NCI-H2171 treated with DMSO at 0.1 percent for 48 hours (cell line): ENCODE results near the gene BMP15.

Experiments used
- DNase-seq: peaks from one replicate; lab custom pipeline; 2025; lab: John Stamatoyannopoulos, UW

Gene BMP15

DNA sequence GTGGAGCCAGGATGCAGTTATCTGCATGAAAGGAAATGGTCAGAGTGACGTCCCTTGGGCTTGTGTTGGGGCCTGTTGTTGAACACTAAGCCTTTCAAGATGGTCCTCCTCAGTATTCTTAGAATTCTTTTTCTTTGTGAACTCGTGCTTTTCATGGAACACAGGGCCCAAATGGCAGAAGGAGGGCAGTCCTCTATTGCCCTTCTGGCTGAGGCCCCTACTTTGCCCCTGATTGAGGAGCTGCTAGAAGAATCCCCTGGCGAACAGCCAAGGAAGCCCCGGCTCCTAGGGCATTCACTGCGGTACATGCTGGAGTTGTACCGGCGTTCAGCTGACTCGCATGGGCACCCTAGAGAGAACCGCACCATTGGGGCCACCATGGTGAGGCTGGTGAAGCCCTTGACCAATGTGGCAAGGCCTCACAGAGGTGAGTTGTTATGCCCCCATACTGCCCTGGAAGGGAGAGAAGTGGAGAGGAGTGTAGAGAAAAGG, at the start of gene BMP15:
TSS of gene BMP15 (plus strand) at position 51 of the 492 bp plus-strand sequence. CDS start at position 100, 49 bp downstream.
- no peak for DNase-seq

DNA sequence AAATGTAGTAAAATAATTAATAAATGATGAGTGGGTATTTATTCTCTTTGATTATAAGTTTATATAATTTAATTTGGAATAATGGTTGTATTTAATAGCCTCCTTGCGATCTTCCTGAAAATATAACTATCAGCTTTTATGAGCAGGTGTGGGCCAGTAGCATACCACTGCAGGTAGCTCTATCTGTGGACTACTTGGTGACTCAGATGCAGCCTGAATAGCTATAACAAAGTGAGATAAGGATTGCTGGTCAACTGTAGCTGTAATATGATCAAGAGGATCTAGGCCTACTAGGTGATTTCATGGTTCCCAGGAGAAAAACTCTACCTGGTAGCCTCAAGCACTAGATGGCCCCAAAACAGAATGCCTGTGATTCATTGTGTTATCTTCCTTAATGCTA, 47.1 kb upstream of the BMP15 start:
- DNase-seq = no peak

DNA sequence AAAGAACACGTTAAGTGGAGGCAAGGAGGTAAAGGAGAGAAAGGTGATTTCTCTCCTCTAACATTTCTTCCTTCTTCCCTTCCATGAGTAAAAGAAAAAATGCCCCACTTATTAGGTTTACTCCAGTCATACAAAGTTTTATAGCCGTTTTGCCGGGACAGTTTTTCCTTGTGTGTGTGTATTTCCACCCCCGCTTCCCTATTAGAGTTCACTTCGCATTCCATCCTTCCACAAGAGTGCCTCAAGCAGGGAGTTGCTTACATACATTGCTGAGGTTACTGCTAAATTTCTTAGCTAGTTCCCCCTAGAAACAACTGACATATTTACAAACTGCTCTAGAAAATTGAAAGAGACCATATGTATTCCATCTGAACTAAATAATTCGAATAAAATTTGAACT, 45.2 kb upstream of the BMP15 start:
- no peak for DNase-seq

DNA sequence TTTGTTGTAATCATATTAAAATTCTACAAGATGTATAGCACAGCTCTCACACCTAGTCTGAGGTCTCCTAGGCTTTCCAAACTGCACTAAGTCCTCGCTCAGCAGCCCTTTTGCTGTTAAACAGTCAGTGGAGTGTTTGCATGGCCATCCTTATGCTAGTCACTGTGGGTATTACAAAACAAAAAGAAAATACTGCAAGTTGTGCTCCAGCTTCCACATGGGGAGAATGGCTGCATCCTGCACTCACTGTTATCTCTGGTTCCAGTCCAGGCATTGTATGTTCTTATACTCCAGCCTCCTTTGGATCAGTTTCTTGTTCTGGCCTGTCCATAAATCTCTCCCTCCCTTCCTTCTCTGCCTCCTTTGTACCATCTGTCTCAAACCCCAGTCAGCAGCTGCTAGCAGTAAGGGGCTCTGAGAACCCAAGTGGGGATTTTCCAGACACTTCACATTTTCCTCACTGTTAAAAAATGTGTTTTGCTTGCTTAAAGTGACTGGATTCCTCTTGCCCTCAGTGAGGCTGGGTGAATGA, 38.5 kb upstream of the BMP15 start:
- no peak for DNase-seq

DNA sequence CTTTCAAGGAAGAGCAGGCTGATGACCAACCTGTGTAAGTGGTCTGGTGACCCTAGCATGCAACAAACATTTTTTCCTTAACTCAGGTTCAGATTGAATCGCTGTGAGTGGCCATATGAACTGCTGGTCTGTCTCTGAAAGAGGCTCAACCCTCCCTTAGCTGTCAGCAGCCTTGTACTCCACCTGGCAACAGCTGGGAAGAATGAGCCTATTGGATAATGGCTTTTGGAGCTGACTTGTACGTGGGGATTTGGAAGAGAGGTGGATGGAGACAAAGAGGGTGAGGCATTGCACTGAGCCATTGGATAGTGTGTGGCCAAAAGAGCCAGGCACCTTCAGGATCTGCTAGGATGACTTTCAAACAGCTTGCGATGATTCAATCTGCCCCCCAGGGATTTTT, 35.7 kb upstream of the BMP15 start:
- DNase-seq = no peak

DNA sequence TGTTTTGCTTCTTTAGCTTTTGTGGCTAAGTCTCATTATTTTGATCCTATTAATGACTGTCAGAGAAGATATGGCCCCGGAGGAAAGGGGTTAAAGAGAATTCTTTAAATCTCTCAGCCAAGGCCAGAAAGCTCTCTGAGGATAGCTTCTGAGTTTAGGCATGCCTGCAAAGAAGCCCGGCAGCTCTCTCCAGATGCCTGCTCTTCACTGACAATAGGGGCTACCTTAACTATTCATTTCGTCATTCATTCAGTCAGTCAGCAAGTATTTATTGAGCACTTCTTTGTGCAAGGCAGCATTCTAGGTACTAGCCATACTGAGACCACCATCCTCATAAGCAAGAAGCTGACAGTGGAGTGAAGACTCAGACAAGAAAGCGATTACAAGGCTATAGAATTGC, 34.0 kb upstream of the BMP15 start:
- no peak for DNase-seq

DNA sequence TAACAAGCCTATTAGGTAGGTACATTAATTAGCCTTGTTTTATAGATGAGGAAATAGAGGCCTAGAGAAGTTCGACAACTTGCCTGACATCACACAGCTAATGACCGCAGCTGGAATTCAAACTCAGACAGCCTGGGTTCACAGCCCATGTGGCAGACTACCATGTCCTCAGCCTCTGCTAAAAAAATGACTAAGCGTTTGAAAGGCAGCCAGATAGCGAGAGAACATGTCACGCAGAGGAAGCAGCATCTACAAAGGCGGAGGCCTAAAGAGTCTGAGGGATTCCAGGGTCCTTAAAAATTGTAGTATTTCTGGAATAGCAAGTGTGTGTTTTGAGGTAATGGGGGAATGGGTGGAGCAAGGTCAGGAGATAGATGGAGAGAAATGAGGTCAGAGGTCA, 33.2 kb upstream of the BMP15 start:
- no peak for DNase-seq

DNA sequence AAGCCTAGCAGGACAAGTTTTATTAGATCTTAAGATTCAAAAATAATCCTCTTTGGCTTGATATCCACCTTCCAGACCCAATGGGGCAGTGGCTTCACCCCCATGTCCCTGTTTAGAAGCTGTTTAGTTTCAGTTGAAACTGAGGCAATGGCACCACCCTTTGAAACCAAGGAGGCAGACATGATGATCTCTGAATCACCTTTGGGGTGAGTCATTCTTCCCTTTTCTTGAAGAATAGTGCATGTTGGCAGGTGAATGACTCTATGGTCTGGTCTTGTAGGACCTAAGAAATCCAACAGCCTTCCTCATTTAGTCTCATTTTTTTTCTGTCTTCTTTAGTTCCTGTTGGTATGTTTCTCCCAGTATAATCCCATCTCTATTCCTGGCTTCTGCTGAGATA, 29.5 kb upstream of the BMP15 start:
- no peak for DNase-seq

DNA sequence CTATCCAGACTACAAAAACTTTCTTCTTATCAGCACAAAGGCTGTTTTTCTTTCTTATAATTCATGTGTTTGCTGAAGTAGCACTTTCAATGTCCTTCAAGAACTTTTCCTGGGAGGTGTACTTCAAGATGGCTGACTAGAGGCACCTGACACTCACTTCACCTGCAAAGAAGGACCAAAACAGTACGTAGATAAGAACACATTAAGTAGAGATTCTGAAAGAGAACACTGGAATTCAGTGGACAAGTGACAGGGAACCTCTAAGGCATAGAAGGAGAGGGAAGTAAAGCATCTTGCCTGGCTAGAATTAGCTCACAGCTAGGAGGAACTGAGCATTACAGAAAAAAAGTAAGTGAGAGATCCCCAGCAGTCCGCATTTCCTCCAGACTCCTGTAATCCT, 21.7 kb upstream of the BMP15 start:
- no peak for DNase-seq

DNA sequence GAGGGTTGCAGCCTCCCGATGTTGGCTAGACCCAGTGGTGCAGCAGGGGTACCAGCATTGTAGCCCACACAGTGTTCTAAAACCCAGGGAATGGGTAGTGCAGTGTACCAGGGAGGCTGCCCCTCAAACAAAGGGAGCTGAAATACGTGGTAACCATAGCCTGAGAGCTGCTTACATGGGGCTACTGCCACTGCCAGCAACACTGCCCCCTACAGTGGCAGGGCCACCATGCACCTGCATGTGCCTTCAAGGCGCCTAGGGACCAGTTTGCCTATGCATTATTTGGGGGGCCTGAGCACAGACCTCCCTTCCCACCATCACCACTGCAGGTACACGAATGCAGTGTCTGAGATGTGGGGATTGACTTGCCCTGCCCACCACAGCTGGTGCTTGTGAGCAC, 21.0 kb upstream of the BMP15 start:
- no peak for DNase-seq

DNA sequence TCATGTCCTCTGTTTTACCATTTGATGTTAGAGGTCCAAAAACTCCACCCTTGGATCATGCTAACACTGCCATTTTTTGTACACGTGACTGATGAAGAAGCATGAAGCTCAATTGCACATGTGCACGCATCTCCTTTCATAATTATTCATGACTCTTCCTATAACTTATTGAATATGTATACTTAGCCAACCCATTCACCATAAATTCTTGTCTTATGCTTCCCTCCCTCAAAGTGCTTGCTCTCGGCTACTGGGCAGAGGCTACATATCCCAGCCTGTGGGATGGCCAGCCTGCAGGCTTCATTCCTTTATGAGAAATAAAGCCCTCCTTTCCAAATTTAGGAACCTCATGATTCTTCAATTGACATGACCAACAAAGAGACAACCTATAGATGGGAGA, 17.5 kb upstream of the BMP15 start:
- DNase-seq = no peak

DNA sequence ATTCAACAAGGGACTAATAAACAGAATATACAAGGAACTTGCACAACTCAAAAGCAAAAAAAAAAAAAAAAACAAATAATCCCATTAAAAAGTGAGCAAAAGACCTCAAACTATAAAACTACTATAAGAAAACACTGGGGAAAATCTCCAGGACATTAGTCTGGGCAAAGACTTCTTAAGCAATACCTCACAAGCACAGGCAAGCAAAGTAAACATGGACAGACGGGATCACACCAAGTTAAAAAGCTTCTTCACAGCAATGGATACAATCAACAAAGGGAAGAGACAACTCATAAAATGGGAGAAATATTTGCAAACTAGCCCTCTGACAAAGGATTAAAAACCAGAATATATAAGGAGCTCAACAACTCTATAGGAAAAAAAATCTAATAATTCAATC, 17.1 kb upstream of the BMP15 start:
- DNase-seq = no peak

DNA sequence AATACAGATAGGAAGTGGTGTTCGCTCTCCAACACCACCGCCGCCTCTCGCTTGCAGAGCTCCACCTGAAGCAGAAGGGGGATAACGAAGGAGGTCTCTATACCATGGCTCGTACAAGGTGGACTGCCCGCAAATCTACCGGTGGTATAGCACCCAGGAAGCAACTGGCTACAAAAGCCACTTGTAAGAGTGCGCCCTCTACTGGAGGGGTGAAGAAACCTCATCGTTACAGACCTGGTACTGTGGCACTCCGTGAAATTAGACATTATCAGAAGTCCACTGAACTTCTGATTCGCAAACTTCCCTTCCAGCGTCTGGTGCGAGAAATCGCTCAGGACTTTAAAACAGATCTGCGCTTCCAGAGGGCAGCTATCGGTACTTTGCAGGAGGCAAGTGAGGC, 5.2 kb upstream of the BMP15 start:
- no peak for DNase-seq

DNA sequence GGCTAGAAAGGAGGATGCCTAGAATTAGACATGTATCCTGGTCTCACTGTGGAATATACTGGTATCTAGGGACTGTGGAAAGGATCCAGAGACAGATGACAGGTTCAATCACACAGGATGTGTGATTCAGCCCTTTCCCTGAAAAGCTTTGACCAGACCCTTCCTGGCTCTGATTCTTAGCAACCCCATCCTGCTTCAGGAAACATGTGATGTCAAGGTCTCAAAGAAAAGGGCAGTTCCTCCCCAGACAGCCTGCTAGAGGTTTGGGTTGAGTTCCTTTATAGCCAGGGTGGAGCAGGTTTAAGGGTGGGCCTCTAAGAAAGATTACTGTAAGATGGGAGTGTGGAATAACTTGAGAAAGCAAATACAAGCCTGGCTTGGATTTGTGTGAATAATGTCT, 3.0 kb downstream of the BMP15 start:
- DNase-seq = no peak

DNA sequence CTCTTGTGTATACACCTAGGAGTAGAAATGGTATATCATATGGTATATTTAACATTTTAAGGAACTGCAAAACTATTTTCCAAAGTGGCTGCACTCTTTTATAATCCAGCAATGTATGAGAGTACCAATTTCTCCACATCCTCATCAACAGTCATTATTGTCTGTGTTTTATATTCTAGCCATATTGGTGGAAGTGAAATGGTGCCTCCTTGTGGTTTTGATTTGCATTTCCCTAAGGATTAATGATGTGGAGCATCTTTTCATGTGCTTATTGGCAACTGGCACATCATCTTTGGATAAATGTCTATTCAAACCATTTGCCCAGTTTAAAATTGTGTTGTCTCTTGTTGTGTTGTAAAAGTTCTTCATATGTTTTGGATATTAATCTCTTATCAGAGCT, 9.6 kb downstream of the BMP15 start:
- no peak for DNase-seq

DNA sequence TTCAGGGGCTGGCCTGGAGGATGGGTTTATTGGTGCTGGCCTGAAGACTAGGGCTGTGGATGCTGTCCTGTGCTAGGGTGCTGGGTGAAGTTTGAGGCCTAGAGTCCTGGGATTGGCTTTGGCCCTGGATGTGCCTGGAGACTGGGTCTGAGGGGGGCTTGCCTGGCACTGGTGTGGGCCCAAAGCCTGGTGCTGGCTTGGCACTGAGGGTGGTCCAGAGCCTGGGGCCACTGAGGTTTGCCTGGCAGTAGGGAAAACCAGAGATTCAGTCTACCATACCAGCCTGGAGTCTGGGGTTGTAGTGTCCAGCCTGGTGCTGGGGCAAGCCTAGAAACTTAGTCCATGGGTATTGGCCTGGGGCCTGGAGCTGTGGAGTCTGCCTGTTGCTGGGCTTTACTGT, 16.6 kb downstream of the BMP15 start:
- no peak for DNase-seq

DNA sequence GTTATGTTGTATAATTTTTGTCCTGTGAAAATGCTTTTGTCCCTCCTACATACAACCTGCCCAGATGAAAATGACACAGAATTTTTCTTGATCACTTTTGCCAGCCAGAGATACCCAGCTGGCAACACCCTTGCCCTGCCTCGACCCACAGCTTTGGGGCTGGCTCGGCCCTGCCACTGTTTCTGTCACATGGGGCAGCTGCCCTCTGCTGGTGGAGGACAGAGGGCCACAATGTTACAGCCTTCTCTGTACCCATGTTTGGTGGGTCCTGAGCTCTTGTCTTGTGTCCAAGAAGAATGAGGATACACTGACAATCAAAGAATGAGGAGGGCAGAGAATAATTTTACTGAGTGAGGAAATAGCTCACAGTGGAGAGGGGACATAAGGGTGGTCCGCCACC, 31.1 kb downstream of the BMP15 start:
- DNase-seq = no peak

DNA sequence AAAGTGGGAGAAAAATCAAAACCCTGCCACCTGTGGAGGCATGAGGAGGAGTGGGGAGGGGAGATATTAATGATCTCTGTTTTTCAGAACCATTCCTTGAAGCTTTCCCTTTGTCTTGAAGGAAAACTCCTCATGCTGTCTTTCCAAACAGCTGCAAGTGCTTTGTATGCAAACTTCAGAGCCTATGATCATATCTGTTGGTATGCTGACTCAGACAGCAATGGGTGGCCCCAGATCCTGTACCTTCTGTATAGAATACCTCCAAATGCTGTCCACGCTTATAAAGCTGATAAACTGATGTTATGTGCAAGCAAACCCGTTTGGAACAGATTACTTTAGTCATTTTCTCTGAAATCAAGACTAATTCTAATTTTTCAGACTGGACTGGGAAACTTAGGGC, 31.9 kb downstream of the BMP15 start:
- DNase-seq = no peak

DNA sequence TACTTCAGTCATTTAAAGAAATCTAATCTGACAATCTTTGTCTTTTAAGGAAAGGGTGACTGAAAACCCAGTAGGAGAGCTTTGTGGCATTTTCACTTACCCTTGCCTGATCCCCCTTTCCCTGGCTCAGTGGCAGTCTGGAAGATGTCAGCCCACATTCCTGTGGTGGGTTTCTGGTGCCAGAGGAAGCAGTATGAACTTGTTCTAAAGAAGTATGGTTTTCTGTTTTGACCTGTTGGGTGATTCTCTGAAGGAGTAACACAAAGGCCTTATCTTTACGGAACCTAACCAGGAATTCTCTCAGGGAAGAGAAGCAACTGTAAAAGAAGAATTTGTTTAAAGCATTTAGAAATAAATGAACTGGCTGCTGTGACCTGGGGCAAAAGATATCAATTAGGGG, 41.9 kb downstream of the BMP15 start:
- DNase-seq = no peak

DNA sequence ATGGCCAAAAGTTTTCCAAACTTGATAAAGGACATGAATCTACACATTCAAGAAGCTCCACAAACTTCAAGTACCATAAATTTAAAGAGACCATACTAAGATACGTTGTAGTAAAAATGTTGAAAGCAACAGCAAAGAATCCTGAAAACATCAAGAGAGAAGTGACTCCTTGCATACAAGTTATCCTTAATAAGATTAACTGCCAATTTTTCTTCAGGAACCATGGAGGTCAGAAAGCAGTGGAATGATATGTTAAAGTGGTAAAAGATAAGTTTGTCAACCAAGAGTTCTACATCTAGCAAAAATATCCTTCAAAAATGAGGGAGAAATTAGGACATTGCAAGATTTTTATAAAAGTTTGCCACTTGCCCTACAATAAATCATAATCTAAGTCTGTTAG, 43.3 kb downstream of the BMP15 start:
- no peak for DNase-seq

DNA sequence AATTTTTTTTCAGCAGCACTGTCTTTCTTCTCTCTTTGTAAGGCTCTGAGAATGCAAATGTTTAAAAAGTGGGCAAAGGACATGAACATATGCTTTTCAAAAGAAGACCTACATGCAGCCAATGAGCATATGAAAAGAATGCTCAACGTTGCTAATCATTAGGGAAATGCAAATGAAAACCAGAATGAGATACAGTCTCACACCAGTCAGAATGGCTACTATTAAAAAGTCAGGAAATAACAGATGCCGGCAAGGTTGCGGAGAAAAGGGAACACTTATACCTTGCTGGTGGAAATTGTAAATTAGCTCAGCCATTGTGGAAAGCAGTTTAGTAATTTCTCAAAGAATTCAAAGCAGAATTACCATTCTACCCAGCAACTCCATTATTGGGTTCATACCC, 51.6 kb downstream of the BMP15 start:
- no peak for DNase-seq

DNA sequence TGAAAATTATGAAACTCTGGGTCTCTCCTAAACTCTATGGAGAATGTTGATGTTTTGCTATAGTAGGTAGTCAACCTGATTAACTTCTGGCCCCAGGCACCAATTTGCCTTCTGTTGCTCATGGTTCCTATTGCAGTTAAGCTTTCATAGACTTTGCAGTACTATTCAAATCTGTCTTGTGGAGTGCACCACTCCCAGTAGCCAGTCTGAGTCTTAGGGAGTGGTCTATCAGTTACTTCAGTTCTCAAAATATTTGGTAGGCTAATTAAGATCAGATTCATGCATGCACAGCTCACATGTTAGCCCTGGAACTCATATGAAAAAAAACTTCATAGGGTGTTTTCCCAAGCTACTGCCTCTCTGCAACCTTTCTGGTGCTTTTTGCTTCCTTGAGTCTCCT, 53.3 kb downstream of the BMP15 start:
- no peak for DNase-seq
